MG63 (cell line): ENCODE data around the gene CD1C. TPM values are rescaled to one million over a fixed set of nuclear protein-coding genes. Genes with fewer than 3 reads are reported as not detected.
"Not testable (repeated sequence)": the region's sequence is repeated elsewhere in the genome, so short reads cannot be mapped to it uniquely, and the experiment has no call there.

Experiments
- DNase-seq: peaks from one replicate; pipeline ENCODE4 v3.0.0-alpha.2; 2020
- H3K27me3 ChIP-seq: fragments of 250-450 bp; sonication (Bioruptor Pico); 2 replicates; pipeline ENCODE4 v1.5.1; 2020; ENCODE audit warnings: mild to moderate bottlenecking, moderate library complexity
- H3K36me3 ChIP-seq: fragments of 250-450 bp; sonication (Bioruptor Pico); 2 replicates; pipeline ENCODE4 v1.5.1; 2020; ENCODE audit warnings: mild to moderate bottlenecking, moderate library complexity
- H3K4me3 ChIP-seq: fragments of 250-450 bp; sonication (Bioruptor Pico); 2 replicates; pipeline ENCODE4 v1.5.1; 2020; ENCODE audit warnings: mild to moderate bottlenecking, moderate library complexity
- H3K9me3 ChIP-seq: fragments of 250-450 bp; sonication (Bioruptor Pico); 2 replicates; pipeline ENCODE4 v1.5.1; 2020; ENCODE audit warnings: mild to moderate bottlenecking, moderate library complexity
- total RNA-seq: library from RNA; depleted of rRNA; stranded (reverse); fragments of >200 nt; shearing (Covaris generic); gene quantifications from 2 replicates; pipeline ENCODE4 v1.2.3, GENCODE V29; 2014; ENCODE audit warnings: low replicate concordance

CD1C gene
- total RNA-seq, 1 experiment from 2014 or later: not detected

DNA sequence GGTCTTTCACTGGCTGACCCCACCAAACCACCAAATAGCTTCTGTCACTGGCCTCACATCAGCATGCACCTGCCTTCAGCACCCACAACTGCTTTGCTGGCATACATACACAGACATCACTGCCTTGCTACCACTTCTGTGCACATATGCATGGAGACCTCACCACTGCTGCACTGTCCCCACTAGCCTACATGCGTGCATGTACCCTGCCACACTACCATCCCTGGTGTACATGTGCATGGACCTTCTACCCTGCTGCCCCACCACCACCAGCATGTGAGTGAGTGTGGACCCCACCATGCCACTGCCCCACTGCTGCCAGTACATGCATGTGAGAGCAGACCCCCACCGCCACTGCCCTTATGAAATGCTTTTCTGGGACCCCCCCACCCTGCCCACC is 6.1 kb downstream of the CD1C start:
- H3K27me3 ChIP-seq: no peaks in the 10 kb centered on the region
- no peak for DNase-seq
- H3K4me3 ChIP-seq: no peak overlapping the region
- no peaks in the 10 kb centered on the region for H3K36me3 ChIP-seq
- no peaks in the 10 kb centered on the region for H3K9me3 ChIP-seq

- Histone ChIP-seq H3K36me3 (no peaks in the 10 kb centered on the region), H3K27me3 (no peaks in the 10 kb centered on the region), H3K4me3 (no peak overlapping the region), H3K9me3 (peaks cover 2% of the 10 kb centered on the region; the same call in 1 of the 2 replicates)
- no peak for DNase-seq
These were observed 20.9 kb downstream of the CD1C start for GRCh38 chr1:158310623-158311022.

GRCh38 chr1:158311066-158311465 is 21.3 kb downstream of the CD1C start:
- no peak for DNase-seq
- H3K27me3 ChIP-seq: no peaks in the 10 kb centered on the region
- H3K36me3 ChIP-seq: no peaks in the 10 kb centered on the region
- peaks cover 2% of the 10 kb centered on the region; the same call in 1 of the 2 replicates for H3K9me3 ChIP-seq
- no peak overlapping the region for H3K4me3 ChIP-seq

GRCh38 chr1:158323866-158324265 is 34.1 kb downstream of the CD1C start:
- Histone ChIP-seq H3K9me3 (no peaks in the 10 kb centered on the region), H3K36me3 (no peaks in the 10 kb centered on the region), H3K27me3 (no peaks in the 10 kb centered on the region), H3K4me3 (no peak overlapping the region)
- no peak for DNase-seq

GRCh38 chr1:158324395-158324794 is 34.7 kb downstream of the CD1C start:
- DNase-seq: no peak
- H3K4me3 ChIP-seq: no peak overlapping the region
- H3K9me3 ChIP-seq: no peaks in the 10 kb centered on the region
- no peaks in the 10 kb centered on the region for H3K27me3 ChIP-seq
- no peaks in the 10 kb centered on the region for H3K36me3 ChIP-seq

DNA sequence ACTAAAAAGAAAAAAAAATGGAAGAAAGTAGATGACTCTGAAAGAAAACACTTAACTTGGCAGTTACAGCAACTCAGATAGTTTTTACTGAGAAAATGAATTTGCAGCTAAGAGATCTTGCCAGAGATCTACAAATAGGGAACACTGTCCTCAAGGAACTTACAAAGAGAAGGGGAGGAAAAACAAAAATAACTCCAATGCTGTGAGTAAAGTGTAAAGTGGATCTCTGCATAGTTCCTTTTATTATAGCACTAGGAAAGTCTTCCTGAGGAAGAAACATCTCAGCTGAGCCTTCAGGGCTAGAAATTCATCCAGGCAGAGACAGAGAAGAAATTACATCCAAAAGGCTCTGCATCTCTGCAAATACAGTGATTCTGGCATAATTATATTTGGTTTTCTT is 37.8 kb downstream of the CD1C start:
- Histone ChIP-seq H3K36me3 (no peaks in the 10 kb centered on the region), H3K4me3 (no peak overlapping the region), H3K27me3 (no peaks in the 10 kb centered on the region), H3K9me3 (no peaks in the 10 kb centered on the region)
- no peak for DNase-seq

- Histone ChIP-seq H3K27me3 (no peaks in the 10 kb centered on the region), H3K9me3 (no peaks in the 10 kb centered on the region), H3K4me3 (no peak overlapping the region), H3K36me3 (no peaks in the 10 kb centered on the region)
- no peak for DNase-seq
These were observed 38.7 kb downstream of the CD1C start for GRCh38 chr1:158328426-158328825.

- no peak overlapping the region for H3K4me3 ChIP-seq
- no peaks in the 10 kb centered on the region for H3K9me3 ChIP-seq
- no peak for DNase-seq
- H3K27me3 ChIP-seq: no peaks in the 10 kb centered on the region
- H3K36me3 ChIP-seq: no peaks in the 10 kb centered on the region
These were observed 39.6 kb downstream of the CD1C start for GRCh38 chr1:158329300-158329699.

DNA sequence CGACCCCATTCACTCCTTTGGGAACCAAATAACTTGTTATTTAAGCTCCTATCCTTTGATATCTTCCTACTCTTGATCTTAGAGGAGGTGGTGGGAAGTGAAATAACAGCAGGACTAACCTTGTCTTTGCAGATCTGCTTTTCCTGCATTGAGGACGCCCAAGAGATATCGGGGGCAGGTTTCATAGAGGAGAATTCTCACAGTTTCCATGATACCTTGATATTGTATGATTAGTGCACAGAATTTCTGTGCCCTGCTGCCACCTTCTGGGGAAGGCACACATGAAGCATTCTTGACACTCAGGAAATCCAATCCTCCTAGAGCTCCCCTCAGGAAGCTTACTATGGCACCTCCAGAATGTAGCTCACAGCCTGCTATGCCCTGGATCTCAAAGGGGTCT is 40.0 kb downstream of the CD1C start:
- Histone ChIP-seq H3K36me3 (no peaks in the 10 kb centered on the region), H3K9me3 (no peaks in the 10 kb centered on the region), H3K4me3 (no peak overlapping the region), H3K27me3 (no peaks in the 10 kb centered on the region)
- DNase-seq: no peak

DNA sequence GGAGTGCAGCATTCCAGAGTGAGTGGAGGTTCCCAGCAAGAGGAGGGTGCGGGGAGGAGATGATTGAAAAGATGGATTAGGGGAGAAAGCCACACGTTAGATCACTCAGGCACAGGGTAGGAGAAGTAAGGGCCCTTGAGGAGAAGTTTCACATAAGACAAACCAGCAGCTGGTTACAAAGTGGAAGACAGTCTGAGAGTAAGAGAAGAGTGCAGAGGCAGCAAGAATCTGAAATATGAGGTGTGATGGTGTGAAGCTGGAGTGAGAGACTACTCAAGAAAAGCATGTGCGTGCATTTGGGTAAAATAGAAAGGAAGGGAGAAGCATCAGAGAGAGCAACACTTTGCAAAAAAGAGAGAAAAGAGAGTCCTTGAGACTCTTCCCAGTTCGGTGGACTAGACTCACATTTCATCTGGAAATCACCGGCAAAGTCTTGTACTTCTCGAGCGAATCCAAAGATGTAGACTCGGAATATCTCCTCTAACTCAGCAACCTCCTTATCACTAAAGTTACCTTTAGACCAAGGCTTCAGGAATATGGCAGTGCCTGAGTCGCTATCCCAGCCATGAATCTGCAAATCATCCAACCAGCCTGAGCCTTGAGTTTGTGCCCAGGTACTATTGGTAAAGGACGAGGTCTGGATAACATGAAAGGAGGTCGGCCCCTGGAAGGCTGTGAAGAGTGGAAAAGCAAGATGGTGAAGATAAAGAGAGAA is 40.8 kb downstream of the CD1C start:
- Histone ChIP-seq H3K27me3 (no peaks in the 10 kb centered on the region), H3K4me3 (no peak overlapping the region), H3K9me3 (no peaks in the 10 kb centered on the region), H3K36me3 (no peaks in the 10 kb centered on the region)
- no peak for DNase-seq

- Histone ChIP-seq H3K36me3 (no peaks in the 10 kb centered on the region), H3K9me3 (no peaks in the 10 kb centered on the region), H3K27me3 (no peaks in the 10 kb centered on the region), H3K4me3 (no peak overlapping the region)
- no peak for DNase-seq
These were observed 41.3 kb downstream of the CD1C start for GRCh38 chr1:158331106-158331425.

DNA sequence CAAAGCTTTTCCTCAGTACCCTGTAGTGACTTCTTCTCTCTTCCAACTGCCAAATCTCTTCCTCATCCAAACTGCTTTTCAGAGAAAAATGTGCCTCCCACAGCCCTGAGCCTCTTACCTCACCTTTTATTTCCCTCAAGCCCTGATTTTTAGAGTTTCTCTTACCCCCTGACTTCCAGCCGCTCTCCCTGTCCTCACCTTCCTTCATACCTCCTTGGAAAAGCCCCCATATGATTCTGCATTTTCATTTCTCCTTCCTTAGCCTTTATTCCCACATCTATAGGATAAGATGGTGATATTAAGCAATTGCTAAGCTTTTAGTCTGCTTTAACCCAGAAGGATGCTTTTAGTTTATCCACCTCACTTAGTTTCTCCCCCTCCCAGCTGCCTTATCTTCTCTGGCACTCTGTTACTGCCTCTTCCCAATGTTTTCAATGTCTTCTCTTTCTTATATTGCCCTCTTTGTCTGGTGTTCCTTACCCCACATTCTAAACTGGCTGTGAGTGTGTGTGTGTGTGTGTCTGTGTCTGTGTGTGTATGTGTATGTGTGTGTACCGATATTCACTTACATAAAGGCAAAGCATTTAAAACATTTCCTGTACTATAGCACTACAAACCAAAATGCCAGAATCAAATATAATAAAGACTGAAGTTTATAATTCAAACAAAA is 41.9 kb downstream of the CD1C start, which contains the start of gene CD1B:
Gene CD1B, minus strand, starts transcription at position 51 of the 670 bp plus-strand sequence. CDS start 108 bp downstream, outside the sequence.
- H3K4me3 ChIP-seq: no peak within 1 kb of the TSS
- no peaks in the 10 kb centered on the region for H3K36me3 ChIP-seq
- no peaks in the 10 kb centered on the region for H3K9me3 ChIP-seq
- no peaks in the 10 kb centered on the region for H3K27me3 ChIP-seq
- DNase-seq: no peak

DNA sequence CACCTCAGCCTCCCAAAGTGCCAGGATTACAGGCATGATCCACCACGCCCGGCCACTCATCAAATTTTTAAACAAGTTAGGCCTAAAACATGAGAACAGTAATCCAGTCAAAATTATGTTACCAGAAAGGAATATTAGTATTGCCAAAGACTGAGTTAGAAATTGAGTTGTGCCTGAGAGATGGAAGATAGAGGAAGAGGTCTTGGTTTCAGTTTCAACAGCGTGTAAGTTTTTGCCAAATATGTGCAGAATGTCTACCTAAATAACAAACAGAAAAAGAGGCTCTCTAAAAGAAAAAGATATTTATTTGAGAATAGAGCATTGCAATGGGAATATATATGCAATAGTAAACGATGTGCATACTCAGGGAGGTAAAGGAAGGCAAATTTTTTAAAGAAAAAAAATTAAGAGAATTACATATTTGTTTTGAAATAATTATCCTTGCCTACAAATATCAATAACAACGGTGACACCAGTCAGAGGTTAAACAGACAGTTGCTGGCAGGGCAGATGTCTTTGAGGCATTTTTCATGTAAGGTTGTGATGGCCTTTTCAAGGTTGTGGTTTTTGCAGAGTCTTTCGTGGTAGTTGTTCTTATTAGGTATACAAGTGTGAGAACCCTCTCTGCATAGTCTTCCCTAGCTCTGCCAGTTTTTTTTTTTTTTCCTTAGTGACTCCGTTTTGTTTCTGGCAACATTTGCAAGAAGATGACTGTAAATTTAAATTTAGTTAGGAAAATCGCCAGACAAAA is 43.9 kb downstream of the CD1C start:
- H3K4me3 ChIP-seq: no peak overlapping the region
- no peak for DNase-seq
- no peaks in the 10 kb centered on the region; the same call in 1 of the 2 replicates for H3K27me3 ChIP-seq
- H3K9me3 ChIP-seq: no peaks in the 10 kb centered on the region
- no peaks in the 10 kb centered on the region for H3K36me3 ChIP-seq

DNA sequence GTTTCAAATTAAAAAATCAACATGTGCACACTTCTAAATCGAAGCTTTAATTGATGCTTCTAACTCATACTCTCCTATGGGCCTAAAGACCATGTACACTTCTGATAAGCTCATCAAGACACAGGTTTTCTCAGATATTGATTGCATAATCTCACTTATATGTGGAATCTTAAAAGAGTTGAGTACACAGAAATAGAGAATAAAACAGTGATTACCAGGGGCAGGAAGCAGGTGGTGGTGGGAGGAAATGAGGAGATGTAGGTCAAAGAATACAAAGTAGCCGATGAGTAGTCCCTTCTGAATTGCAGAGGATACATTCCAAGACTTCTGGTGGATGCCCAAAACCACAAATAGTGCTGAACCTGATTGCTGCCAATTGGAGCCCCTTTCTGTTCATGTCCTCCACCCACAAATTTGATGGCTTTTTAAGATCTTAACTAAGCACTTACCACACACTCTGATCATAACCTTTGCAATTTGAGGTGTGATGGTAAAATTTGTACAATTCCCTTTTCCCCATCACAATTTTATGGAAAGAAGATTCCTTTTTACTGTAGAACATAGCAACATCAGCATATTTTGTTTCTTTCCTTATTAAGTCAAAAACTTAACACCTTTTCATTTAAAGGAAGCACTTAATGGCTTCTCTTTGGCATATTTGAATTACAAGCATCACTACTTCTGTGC is 44.9 kb downstream of the CD1C start:
- DNase-seq: no peak
- no peaks in the 10 kb centered on the region for H3K9me3 ChIP-seq
- H3K4me3 ChIP-seq: no peak overlapping the region
- no peaks in the 10 kb centered on the region for H3K36me3 ChIP-seq
- H3K27me3 ChIP-seq: no peaks in the 10 kb centered on the region; the same call in 1 of the 2 replicates

GRCh38 chr1:158335213-158335532 is 45.5 kb downstream of the CD1C start:
- DNase-seq: no peak
- H3K9me3 ChIP-seq: no peaks in the 10 kb centered on the region
- H3K27me3 ChIP-seq: no peaks in the 10 kb centered on the region; the same call in 1 of the 2 replicates
- no peak overlapping the region for H3K4me3 ChIP-seq
- H3K36me3 ChIP-seq: no peaks in the 10 kb centered on the region

GRCh38 chr1:158336413-158336812 is 46.7 kb downstream of the CD1C start:
- not testable (repeated sequence) for DNase-seq, H3K4me3 ChIP-seq

More at GRCh38 chr1:158336413-158336812, 46.7 kb downstream of the CD1C start:
- not testable (repeated sequence) for H3K27me3 ChIP-seq, H3K9me3 ChIP-seq, H3K36me3 ChIP-seq
